DND-41 (cell line): ENCODE measurements around the gene METTL23.
A peak's percentile ranks its signal among the peaks of the same experiment; 100 is the strongest.
"Not testable (repeated sequence)": the region's sequence is repeated elsewhere in the genome, so short reads cannot be mapped to it uniquely, and the experiment has no call there.

ENCODE experiments used
- ATAC-seq: fragments of 200-7000 bp; cut with Tn5 transposase; 3 replicates; pipeline ENCODE4 v1.9.1; 2021; ENCODE audit warnings: low read depth; ENCODE audit not compliant: insufficient read depth
- DNase-seq: peaks from one replicate; pipeline ENCODE4 v3.0.0-alpha.2; 2020
- H2AFZ ChIP-seq: 2 replicates; pipeline ENCODE4 v1.6.0; 2012; ENCODE audit warnings: low read depth, low read length
- H3K27ac ChIP-seq: 2 replicates; pipeline ENCODE4 v1.5.1; 2012; ENCODE audit warnings: low read length, inconsistent platforms
- H3K27me3 ChIP-seq: fragments of 200-600 bp; sonication (generic); 2 replicates; pipeline ENCODE4 v1.6.0; 2012; ENCODE audit warnings: low read length, mild to moderate bottlenecking, inconsistent platforms; ENCODE audit not compliant: insufficient read depth, poor library complexity
- H3K36me3 ChIP-seq: 2 replicates; pipeline ENCODE4 v1.5.1; 2012; ENCODE audit warnings: low read length, inconsistent platforms; ENCODE audit not compliant: insufficient read depth
- H3K4me1 ChIP-seq: 2 replicates; pipeline ENCODE4 v1.5.1; 2012; ENCODE audit warnings: mild to moderate bottlenecking, low read length; ENCODE audit not compliant: insufficient read depth
- H3K4me2 ChIP-seq: 2 replicates; pipeline ENCODE4 v1.6.0; 2012; ENCODE audit warnings: mild to moderate bottlenecking, moderate library complexity, low read length, inconsistent platforms; ENCODE audit not compliant: insufficient read depth
- H3K4me3 ChIP-seq, 2 experiments: fragments of 200-600 bp in 1 of 2; shearing (Covaris generic) in 1 of 2; 2 replicates each; pipeline ENCODE4 v1.5.1; 2012 to 2016; ENCODE audit warnings: inconsistent platforms in 2 of 2, low read length in 2 of 2, mild to moderate bottlenecking in 2 of 2, low read depth in 1 of 2, moderate library complexity in 1 of 2
- H3K79me2 ChIP-seq: 2 replicates; pipeline ENCODE4 v1.6.0; 2012; ENCODE audit warnings: low read length, inconsistent platforms; ENCODE audit not compliant: insufficient read depth
- H3K9ac ChIP-seq: 2 replicates; pipeline ENCODE4 v1.6.0; 2012; ENCODE audit warnings: low read depth, mild to moderate bottlenecking, inconsistent platforms, low read length, moderate library complexity
- H3K9me3 ChIP-seq: 2 replicates; pipeline ENCODE4 v1.5.1; 2012; ENCODE audit warnings: low read length, moderate library complexity, mild to moderate bottlenecking, inconsistent platforms; ENCODE audit not compliant: insufficient read depth, severe bottlenecking
- H4K20me1 ChIP-seq: 2 replicates; pipeline ENCODE4 v1.6.0; 2012; ENCODE audit warnings: low read length; ENCODE audit not compliant: insufficient read depth
- CTCF ChIP-seq: IDR thresholded peaks from 2 replicates; pipeline ENCODE4 v1.5.1; 2012; ENCODE audit warnings: borderline replicate concordance, low read length, moderate library complexity, mild to moderate bottlenecking; ENCODE audit not compliant: poor library complexity, severe bottlenecking; ENCODE audit errors: extremely low read depth
- EZH2 ChIP-seq: IDR thresholded peaks from 3 replicates; pipeline ENCODE4 v1.6.1; 2012; ENCODE audit warnings: borderline replicate concordance, low read depth, mild to moderate bottlenecking, moderate library complexity, low read length, inconsistent platforms; ENCODE audit not compliant: severe bottlenecking

The METTL23 gene

GRCh38 chr17:76726231-76726775, 336 bp upstream of the METTL23 start, which contains the start of gene JMJD6:
Gene JMJD6 (minus strand): TSS chr17:76726606. CDS start chr17:76726475, 131 bp downstream.
- Histone ChIP-seq H4K20me1 (peaks cover 21% of the 10 kb centered on the region; the same call in 1 of the 2 replicates), H3K4me1 (peaks cover 58% of the 10 kb centered on the region), H3K4me3 (peak within 1 kb of the TSS; percentile 69 to 76), H3K9me3 (no peaks in the 10 kb centered on the region), H3K27ac (peak within 1 kb of the TSS; percentile 96), H3K27me3 (no peaks in the 10 kb centered on the region), H3K79me2 (peaks cover 86% of the 10 kb centered on the region), H3K4me2 (peak within 1 kb of the TSS; percentile 89), H2AFZ (peak within 1 kb of the TSS; percentile 74), H3K36me3 (peaks cover 53% of the 10 kb centered on the region), H3K9ac (peak within 1 kb of the TSS; percentile 95)
- TF ChIP-seq CTCF (no peak), EZH2 (no peak)
- peak; percentile 87 for ATAC-seq
- peak; percentile 98 for DNase-seq

GRCh38 chr17:76727745-76728456, 1.3 kb downstream of the METTL23 start:
- peaks cover 57% of the 10 kb centered on the region for H3K36me3 ChIP-seq
- ATAC-seq (0 out of 3 replicates have a peak, but pooled peaks have one; percentile 8), DNase-seq (peak; percentile 50)
- peaks cover 22% of the 10 kb centered on the region; the same call in 1 of the 2 replicates for H4K20me1 ChIP-seq
- H3K27me3 ChIP-seq: no peaks in the 10 kb centered on the region
- peaks cover 64% of the 10 kb centered on the region for H3K4me1 ChIP-seq
- H3K4me2 ChIP-seq: peak overlapping the region; percentile 89
- TF ChIP-seq EZH2: no peak
- TF ChIP-seq CTCF: no peak
- H3K9me3 ChIP-seq: no peaks in the 10 kb centered on the region
- peak overlapping the region; percentile 95 for H3K9ac ChIP-seq
- no peak overlapping the region for H2AFZ ChIP-seq
- peaks cover 92% of the 10 kb centered on the region for H3K79me2 ChIP-seq
- peak overlapping the region; percentile 51 to 76; a peak in 3 of 4 replicates for H3K4me3 ChIP-seq
- H3K27ac ChIP-seq: peak overlapping the region; percentile 96

- not testable (repeated sequence) for H3K4me3 ChIP-seq
- H3K4me1 ChIP-seq: peaks cover 64% of the 10 kb centered on the region
- peak overlapping the region; percentile 92 for H3K4me2 ChIP-seq
These were observed 5.4 kb downstream of the METTL23 start for GRCh38 chr17:76731800-76732733.

More at GRCh38 chr17:76731800-76732733, 5.4 kb downstream of the METTL23 start:
- peak; percentile 22 for DNase-seq
- not testable (repeated sequence) for H3K27me3 ChIP-seq, ATAC-seq, H2AFZ ChIP-seq, H3K9ac ChIP-seq, H3K27ac ChIP-seq, H3K9me3 ChIP-seq
- peaks cover 73% of the 10 kb centered on the region for H3K36me3 ChIP-seq
- H3K79me2 ChIP-seq: peaks cover 97% of the 10 kb centered on the region
- peaks cover 55% of the 10 kb centered on the region for H4K20me1 ChIP-seq
